ENCODE measurements around the gene E2F3. TPM values are rescaled to one million over a fixed set of nuclear protein-coding genes. Genes with fewer than 3 reads are reported as not detected.
A peak's percentile ranks its signal among the peaks of the same experiment; 100 is the strongest.

The E2F3 gene
- total and polyA plus RNA-seq, 10 of the 15 experiments (the other 5 are each of a cell fraction or from before 2014, with no cell fraction given): 5.1 to 16.8 (median 10.6) TPM

GRCh38 chr6:20427856-20428255 is 26.2 kb downstream of the E2F3 start:
- H3K4me1 ChIP-seq (ENCODE audit: control insufficient read depth, insufficient read depth, low read length): peaks cover 27% of the 10 kb centered on the region
- BruUV-seq (replicated peaks): no TSS peak
- intact Hi-C loops (cut with micrococcal nuclease; ENCODE audit: unreplicated experiment): loop anchor here (1.0 to 5.0 kb wide), 2 partner anchors 19 to 39 kb away; no protein-coding TSS in a partner anchor
- H2AFZ ChIP-seq (ENCODE audit: control insufficient read depth, low read depth, low read length): peak overlapping the region; percentile 9; the same call in 1 of the 2 replicates
- peaks cover 6% of the 10 kb centered on the region; the same call in 2 of the 3 replicates for H3K9me3 ChIP-seq (replicated peaks; ENCODE audit: control insufficient read depth, insufficient read depth, low read length)
- peak overlapping the region; percentile 69 for H3K27ac ChIP-seq (ENCODE audit: control insufficient read depth, insufficient read depth)
- peak; percentile 95 for ATAC-seq
- WGBS (ENCODE audit: insufficient coverage, insufficient replicate concordance, low lambda C conversion rate, missing lambda C conversion rate): 0% methylated on average over 6 of the region's 6 CpGs
- H3K4me2 ChIP-seq (ENCODE audit: control insufficient read depth, insufficient read depth): peak overlapping the region; percentile 90
- 0 out of 2 replicates have a peak, but pooled peaks cover 4% of the 10 kb centered on the region for H4K20me1 ChIP-seq (ENCODE audit: control insufficient read depth, insufficient read depth)
- in situ Hi-C loops (cut with MboI): no loop called here
- H3K36me3 ChIP-seq (ENCODE audit: control insufficient read depth in 2 of 2, insufficient read depth in 2 of 2, low read length in 1 of 2): peaks cover 7 to 8% of the 10 kb centered on the region in 2 experiments; a peak in 3 of 4 replicates
- 0 out of 2 replicates have a peak overlapping the region, but pooled peaks have one; percentile 13 for H3K4me3 ChIP-seq
- RAD21 ChIA-PET (ENCODE audit: unreplicated experiment): interaction anchor here (1.0 to 4.3 kb wide), 2 partner anchors 18 to 23 kb away, joined by 3 to 18 read pairs; no protein-coding TSS in a partner anchor
- H3K27me3 ChIP-seq (replicated peaks in 1 of 2; ENCODE audit: control insufficient read depth in 2 of 2, insufficient read depth in 2 of 2, low read length in 1 of 2): no peaks in the 10 kb centered on the region
- no peak overlapping the region for H3K9ac ChIP-seq (ENCODE audit: control insufficient read depth, insufficient read depth, low read length)
- SMC1A ChIA-PET (ENCODE audit: uncharacterized antibody, unreplicated experiment): interaction anchor here (0.9 to 3.3 kb wide), 6 partner anchors 10 to 109 kb away, joined by 3 to 17 read pairs (median 8); no protein-coding TSS in a partner anchor
- H3K79me2 ChIP-seq (ENCODE audit: control insufficient read depth, insufficient read depth, low read length): peaks cover 75% of the 10 kb centered on the region
- DNase-seq (ENCODE audit: low read depth, low spot score): peak; percentile 73
- POLR2A ChIA-PET: interaction anchor here (1.0 to 1.9 kb wide), 3 partner anchors 18 to 40 kb away, joined by 3 to 4 read pairs (median 4); no protein-coding TSS in a partner anchor
- CTCF ChIA-PET: interaction anchor here (1.1 to 2.6 kb wide), 4 partner anchors 20 to 108 kb away, joined by 4 to 13 read pairs (median 6); no protein-coding TSS in a partner anchor
- no peak for FAIRE-seq
- TF ChIP-seq HDGF (IDR thresholded peaks at IDR 0.05) (no peak), ATF2 (IDR thresholded peaks at IDR 0.05; ENCODE audit: low read length) (0 out of 2 replicates have a peak, but pooled peaks have one; percentile 58), ESRRA (IDR thresholded peaks at IDR 0.05; ENCODE audit: low read length) (peak; percentile 93), PKNOX1 (IDR thresholded peaks at IDR 0.05) (peak; percentile 21; the same call in 1 of the 2 replicates), YBX1 (IDR thresholded peaks at IDR 0.05) (no peak), NRF1 (conservative IDR thresholded peaks at IDR 0.05; ENCODE audit: low read depth, low read length) (no peak), SIX5 (IDR thresholded peaks at IDR 0.05; ENCODE audit: low read depth, low read length, severe bottlenecking) (no peak), SUZ12 (IDR thresholded peaks at IDR 0.05; ENCODE audit: unreplicated experiment) (no peak), BHLHE40 (IDR thresholded peaks at IDR 0.05; ENCODE audit: borderline replicate concordance in 1 of 2, low read depth in 2 of 2, low read length in 1 of 2) (0 out of 4 replicates have a peak, but pooled peaks of 1 of the 2 experiments have one; percentile 7), IRF5 (IDR thresholded peaks at IDR 0.05; ENCODE audit: borderline replicate concordance) (no peak), BCL11A (IDR thresholded peaks at IDR 0.05; ENCODE audit: low read depth, low read length) (peak; percentile 65), HCFC1 (IDR thresholded peaks at IDR 0.05; ENCODE audit: low read length) (no peak), DPF2 (IDR thresholded peaks at IDR 0.05) (peak; percentile 82), SPI1 (IDR thresholded peaks at IDR 0.05; ENCODE audit: borderline replicate concordance, insufficient read depth, low read depth, low read length) (peak; percentile 84), ATF7 (IDR thresholded peaks at IDR 0.05; ENCODE audit: low read depth) (no peak), TCF12 (IDR thresholded peaks at IDR 0.05; ENCODE audit: low read depth, low read length) (peak; percentile 71), MEF2A (IDR thresholded peaks at IDR 0.05; ENCODE audit: insufficient read depth, low read depth, low read length) (0 out of 2 replicates have a peak, but pooled peaks have one; percentile 45)
